Rectal smooth muscle tissue (tissue), 1 donor: ENCODE measurements around the gene HYAL2.
"Not testable (repeated sequence)": the region's sequence is repeated elsewhere in the genome, so short reads cannot be mapped to it uniquely, and the experiment has no call there.

Experiments used
- H3K27ac ChIP-seq: one replicate; pipeline ENCODE4 v1.7.0; 2013; ENCODE audit warnings: low read depth, low read length, inconsistent platforms
- H3K27me3 ChIP-seq: one replicate; pipeline ENCODE4 v1.7.0; 2013; ENCODE audit warnings: low read length; ENCODE audit not compliant: control insufficient read depth, insufficient read depth
- H3K36me3 ChIP-seq: one replicate; pipeline ENCODE4 v1.7.0; 2013; ENCODE audit warnings: low read length; ENCODE audit not compliant: control insufficient read depth, insufficient read depth
- H3K4me1 ChIP-seq: one replicate; pipeline ENCODE4 v1.7.0; 2013; ENCODE audit warnings: low read length; ENCODE audit not compliant: control insufficient read depth, insufficient read depth
- H3K4me3 ChIP-seq: one replicate; pipeline ENCODE4 v1.7.0; 2013; ENCODE audit warnings: low read length
- H3K9ac ChIP-seq: one replicate; pipeline ENCODE4 v1.7.0; 2013; ENCODE audit warnings: low read length

Gene HYAL2

GRCh38 chr3:50288387-50289007 lies 34.0 kb downstream of the HYAL2 start:
- peaks cover 13% of the 10 kb centered on the region for H3K4me1 ChIP-seq
- no peak overlapping the region for H3K4me3 ChIP-seq
- H3K27ac ChIP-seq, result no peak overlapping the region
- H3K36me3 ChIP-seq, result peaks cover 15% of the 10 kb centered on the region
- H3K27me3 ChIP-seq, result no peaks in the 10 kb centered on the region
- no peak overlapping the region for H3K9ac ChIP-seq

DNA sequence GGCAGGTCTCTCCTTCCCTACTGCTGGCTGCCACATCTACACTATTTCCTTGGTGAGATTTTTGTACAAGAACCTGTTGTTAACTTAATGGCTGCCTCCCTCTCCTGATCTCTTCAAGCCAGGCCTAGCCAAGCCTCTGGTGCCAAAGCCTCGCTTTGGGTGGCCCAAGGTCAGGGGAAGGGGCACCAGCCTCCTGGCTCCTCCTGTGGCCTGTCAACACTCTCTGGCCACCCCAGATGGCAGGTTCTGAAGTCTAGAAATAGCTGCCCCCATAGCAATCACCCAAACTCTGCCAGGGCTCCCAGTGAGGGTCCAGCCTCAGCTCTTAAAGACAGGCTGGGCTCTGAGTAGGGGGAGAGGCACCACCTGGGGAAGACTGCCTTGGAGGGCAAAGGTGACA lies 35.3 kb downstream of the HYAL2 start:
- Histone ChIP-seq H3K36me3 (peaks cover 15% of the 10 kb centered on the region), H3K4me1 (peaks cover 4% of the 10 kb centered on the region), H3K27me3 (no peaks in the 10 kb centered on the region), H3K4me3 (no peak overlapping the region), H3K9ac (no peak overlapping the region), H3K27ac (no peak overlapping the region)

DNA sequence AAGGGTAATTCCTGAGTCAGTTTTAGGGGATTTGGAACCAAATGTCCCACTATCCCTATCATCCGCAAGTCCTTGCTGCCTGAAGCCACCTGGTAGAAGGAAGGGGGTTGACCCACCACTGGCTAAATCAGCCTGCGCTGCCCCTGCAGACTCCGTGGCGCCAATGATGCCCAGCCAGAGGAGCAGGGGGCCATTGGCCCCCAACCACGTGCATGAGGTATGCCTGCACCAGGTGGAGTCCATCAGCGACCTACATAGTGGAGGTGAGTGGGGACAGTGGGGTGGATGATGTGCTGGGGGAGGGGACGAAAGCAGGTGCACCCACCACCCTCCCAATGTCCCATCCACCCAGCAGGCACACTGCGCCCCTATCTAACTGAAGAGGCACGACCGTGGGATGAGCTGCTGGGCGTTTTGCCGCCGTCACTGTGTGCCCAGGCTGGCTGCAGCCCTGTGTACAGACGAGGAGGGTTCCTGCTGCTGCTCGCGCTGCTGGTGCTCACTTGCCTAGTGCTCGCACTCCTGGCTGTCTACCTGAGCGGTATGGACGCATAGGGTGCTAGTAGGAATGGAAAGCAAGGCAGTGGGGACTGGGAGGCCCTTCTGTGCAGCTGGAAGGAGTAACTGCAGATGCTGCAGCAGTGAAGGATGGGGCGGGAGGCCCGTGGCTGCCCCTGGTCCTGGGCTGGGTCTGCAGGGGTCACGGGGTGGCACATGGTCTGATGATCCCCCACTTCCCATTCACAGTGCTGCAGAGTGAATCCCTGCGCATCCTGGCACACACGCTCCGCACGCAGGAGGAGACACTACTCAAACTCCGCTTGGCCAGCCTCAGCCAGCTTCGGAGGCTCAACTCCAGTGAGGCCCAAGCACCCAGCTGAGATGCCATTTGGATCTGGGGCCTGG lies 36.0 kb downstream of the HYAL2 start:
- H3K27me3 ChIP-seq, result no peaks in the 10 kb centered on the region
- H3K9ac ChIP-seq, result no peak overlapping the region
- H3K27ac ChIP-seq, result no peak overlapping the region
- H3K4me3 ChIP-seq, result no peak overlapping the region
- H3K4me1 ChIP-seq, result peaks cover 4% of the 10 kb centered on the region
- H3K36me3 ChIP-seq, result peaks cover 15% of the 10 kb centered on the region

DNA sequence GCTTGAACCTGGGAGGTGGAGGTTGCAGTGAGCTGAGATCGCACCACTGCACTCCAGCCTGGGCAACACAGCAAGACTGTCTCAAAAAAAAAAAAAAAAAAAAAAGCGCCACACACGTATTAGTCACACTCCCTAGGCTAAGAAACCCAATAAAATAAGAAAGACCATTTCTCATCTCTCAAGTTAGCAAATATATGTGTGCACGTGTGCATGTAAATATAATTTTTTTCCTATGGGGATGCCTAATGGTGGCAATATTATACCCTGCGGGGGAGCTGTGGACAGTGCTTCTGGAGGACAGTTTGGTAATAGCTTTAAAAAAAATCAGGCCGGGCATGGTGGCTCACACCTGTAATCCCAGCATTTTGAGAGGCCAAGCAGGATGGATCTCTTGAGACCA lies 38.4 kb downstream of the HYAL2 start:
- peaks cover 11% of the 10 kb centered on the region for H3K36me3 ChIP-seq
- H3K27ac ChIP-seq, H3K9ac ChIP-seq, H3K27me3 ChIP-seq, H3K4me1 ChIP-seq, H3K4me3 ChIP-seq: not testable (repeated sequence)

DNA sequence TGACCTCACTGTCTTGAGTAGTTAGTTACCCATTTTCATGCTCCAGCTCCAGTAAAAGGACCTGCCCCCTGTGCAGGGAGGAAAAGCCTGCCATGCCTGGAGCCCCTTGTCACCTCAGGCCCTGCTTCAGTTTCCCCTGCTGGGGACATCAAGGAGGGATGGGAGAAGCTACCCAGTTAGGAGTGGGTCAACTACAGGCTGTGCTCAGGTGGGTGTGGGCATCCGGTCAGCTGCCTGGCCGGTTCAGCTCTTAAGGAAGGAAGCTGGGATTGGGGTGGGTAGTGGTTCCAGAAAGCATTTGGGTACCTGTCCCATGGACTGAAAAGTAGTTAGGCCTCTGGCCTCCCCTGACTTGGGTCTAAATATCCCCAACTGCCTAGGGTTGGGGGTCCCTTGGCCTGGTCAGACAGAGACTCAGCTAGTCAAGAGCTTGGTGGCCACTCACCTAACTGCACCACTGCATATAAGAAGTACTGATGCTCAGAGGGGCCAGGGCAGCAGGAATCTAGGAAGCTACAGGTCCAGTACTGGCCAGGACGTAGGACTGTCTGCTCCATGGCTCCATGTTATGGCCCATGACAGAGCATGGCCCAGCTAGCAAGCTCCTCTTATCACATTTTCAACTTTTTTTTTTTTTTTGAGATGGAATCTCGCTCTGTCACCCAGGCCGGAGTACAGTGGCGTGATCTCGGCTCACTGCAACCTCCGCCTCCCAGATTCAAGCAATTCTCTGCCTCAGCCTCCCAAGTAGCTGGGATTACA lies 43.1 kb downstream of the HYAL2 start:
- no peak overlapping the region for H3K4me3 ChIP-seq
- no peak overlapping the region for H3K27ac ChIP-seq
- no peaks in the 10 kb centered on the region for H3K36me3 ChIP-seq
- peaks cover 5% of the 10 kb centered on the region for H3K4me1 ChIP-seq
- H3K27me3 ChIP-seq, result peaks cover 3% of the 10 kb centered on the region
- H3K9ac ChIP-seq, result no peak overlapping the region

GRCh38 chr3:50278880-50279224 lies 43.7 kb downstream of the HYAL2 start, which contains the start of gene LSMEM2:
LSMEM2 (plus strand) TSS chr3:50279087; CDS start chr3:50279114, 27 bp downstream.
- Histone ChIP-seq H3K4me3 (no peak within 1 kb of the TSS), H3K27ac (no peak within 1 kb of the TSS)

DNA sequence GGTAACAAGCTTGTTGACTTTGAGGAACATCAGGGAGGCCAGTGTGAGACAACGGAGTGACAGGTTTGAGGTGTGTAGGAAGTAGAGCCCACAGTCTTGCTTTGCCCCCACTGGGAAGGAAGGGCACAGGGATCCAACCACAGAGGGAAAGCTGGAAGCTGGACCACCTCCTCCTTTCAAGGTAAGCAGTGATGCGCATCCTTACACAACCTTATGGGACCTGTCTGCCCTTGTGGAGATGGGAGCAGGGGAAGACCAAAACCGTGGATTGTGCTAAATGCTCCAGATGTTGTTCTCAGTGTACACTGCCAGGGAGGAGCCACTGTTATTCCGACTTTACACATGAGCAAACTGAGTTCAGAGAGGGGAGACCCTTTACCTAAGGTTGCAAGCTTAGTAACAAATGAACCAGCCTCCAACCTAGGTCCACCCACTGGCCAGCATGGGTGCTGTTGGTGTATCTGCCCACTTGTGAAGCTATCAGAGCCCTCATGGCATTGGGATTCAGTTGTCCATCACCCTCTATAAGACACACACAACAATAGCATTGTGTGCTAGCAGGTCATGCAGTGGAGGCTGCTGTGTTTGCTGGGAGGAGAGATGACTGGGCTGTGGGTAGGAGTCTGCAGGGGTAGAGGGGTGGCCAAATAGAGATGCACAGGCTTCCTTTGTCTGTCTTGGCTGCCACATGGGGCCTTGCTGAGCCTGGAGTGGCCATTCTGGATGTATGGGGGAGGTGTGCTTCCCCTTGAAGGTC lies 44.2 kb downstream of the HYAL2 start:
- H3K9ac ChIP-seq, result no peak overlapping the region
- no peak overlapping the region for H3K4me3 ChIP-seq
- no peak overlapping the region for H3K27ac ChIP-seq
- H3K4me1 ChIP-seq, result peaks cover 5% of the 10 kb centered on the region
- no peaks in the 10 kb centered on the region for H3K36me3 ChIP-seq
- peaks cover 9% of the 10 kb centered on the region for H3K27me3 ChIP-seq

More at GRCh38 chr3:50278880-50279224, 43.7 kb downstream of the HYAL2 start, which contains the start of gene LSMEM2:
- Histone ChIP-seq H3K4me1 (peaks cover 5% of the 10 kb centered on the region), H3K36me3 (no peaks in the 10 kb centered on the region), H3K27me3 (peaks cover 8% of the 10 kb centered on the region), H3K9ac (no peak within 1 kb of the TSS)

DNA sequence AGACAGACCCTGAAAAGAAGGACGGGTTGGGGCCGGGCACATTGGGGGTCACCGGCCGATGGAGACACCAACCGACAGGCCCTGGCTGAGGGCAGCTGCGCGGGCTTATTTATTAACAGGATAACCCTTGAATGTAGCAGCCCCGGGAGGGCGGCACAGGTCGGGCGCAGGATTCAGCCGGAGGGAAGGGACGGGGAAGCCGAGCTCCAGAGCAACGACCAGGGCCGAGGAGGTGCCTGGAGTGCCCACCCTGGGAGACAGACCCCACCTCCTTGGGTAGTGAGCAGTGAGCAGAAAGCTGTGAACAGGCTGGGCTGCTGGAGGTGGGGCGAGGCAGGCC lies 45.8 kb downstream of the HYAL2 start:
- no peak overlapping the region for H3K9ac ChIP-seq
- no peak overlapping the region for H3K27ac ChIP-seq
- H3K27me3 ChIP-seq, result peaks cover 9% of the 10 kb centered on the region
- H3K4me1 ChIP-seq, result peaks cover 5% of the 10 kb centered on the region
- no peak overlapping the region for H3K4me3 ChIP-seq
- H3K36me3 ChIP-seq, result no peaks in the 10 kb centered on the region

DNA sequence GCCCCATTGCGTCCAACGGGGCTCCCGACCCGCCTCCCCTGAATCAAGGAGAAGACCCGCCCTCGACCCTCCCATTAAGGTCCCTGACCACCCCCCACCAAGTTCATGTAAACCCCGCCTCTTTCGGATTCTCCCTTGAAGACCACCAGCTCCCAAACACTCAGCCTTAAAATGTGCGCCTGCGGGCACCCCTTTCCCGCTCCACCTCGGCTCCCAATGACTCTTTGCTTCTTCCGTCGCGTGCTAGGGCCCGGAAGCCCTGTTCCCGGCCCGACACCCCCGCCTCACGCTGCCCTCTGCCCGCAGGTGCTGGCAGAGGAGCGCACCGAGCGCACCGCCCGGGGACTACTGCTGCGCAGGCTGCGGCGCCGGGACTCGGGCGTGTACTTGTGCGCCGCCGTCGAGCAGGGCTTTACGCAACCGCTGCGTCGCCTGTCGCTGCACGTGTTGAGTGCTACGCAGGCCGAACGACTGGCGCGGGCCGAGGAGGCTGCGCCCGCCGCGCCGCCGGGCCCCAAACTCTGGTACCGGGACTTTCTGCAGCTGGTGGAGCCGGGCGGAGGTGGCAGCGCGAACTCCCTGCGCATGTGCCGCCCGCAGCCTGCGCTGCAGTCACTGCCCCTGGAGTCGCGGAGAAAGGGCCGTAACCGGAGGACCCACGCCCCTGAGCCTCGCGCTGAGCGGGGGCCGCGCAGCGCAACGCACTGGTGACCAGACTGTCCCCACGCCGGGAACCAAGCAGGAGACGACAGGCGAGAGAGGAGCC lies 46.4 kb downstream of the HYAL2 start:
- H3K4me3 ChIP-seq, result no peak overlapping the region
- H3K4me1 ChIP-seq, result peaks cover 5% of the 10 kb centered on the region

DNA sequence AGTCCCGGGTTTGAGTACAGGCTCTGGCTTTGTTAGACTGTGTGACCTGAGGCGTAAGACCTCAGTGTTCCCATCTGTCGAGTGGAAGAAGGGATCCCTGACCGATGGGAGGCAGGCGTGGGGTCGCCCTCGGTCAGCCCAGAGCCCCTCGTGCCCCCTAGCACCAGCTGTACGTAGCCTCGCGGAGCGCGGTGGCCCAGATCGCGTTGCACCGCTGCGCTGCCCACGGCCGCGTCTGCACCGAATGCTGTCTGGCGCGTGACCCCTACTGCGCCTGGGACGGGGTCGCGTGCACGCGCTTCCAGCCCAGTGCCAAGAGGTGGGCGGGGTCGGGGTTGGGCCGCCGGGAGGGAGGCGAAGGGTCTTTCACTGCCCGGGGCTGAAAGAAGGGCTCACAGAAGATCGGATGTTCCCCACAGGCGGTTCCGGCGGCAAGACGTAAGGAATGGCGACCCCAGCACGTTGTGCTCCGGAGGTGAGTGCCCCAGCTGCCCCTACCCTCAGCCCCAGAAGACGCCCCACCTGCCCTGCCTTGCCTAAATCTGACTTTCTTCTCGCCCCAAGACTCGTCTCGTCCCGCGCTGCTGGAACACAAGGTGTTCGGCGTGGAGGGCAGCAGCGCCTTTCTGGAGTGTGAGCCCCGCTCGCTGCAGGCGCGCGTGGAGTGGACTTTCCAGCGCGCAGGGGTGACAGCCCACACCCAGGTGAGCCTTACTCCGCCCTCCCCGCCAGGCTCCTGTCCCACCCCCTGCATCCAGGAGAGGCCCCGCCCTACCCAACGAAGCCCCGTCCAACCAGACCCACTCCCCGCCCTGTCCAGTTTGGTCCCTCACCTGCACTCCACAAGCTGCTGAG lies 47.2 kb downstream of the HYAL2 start:
- H3K27ac ChIP-seq, result no peak overlapping the region
- H3K4me1 ChIP-seq, result peaks cover 5% of the 10 kb centered on the region
- peaks cover 9% of the 10 kb centered on the region for H3K27me3 ChIP-seq
- no peaks in the 10 kb centered on the region for H3K36me3 ChIP-seq
- no peak overlapping the region for H3K4me3 ChIP-seq
- H3K9ac ChIP-seq, result no peak overlapping the region

More for the DNA sequence above, 46.4 kb downstream of the HYAL2 start:
- Histone ChIP-seq H3K27ac (no peak overlapping the region), H3K36me3 (no peaks in the 10 kb centered on the region), H3K9ac (no peak overlapping the region), H3K27me3 (peaks cover 9% of the 10 kb centered on the region)
